K562 (cell line): Measurements from ENCODE around the gene GCSH. TPM values are rescaled to one million over a fixed set of nuclear protein-coding genes. Genes with fewer than 3 reads are reported as not detected.

Source experiments
- ATF4 ChIP-seq: fragments of 450-650 bp; formaldehyde crosslinking; IDR thresholded peaks from 2 replicates; pipeline ENCODE4 v1.4.0; 2022; ENCODE audit warnings: mild to moderate bottlenecking, moderate library complexity
- ELF2 ChIP-seq: fragments of 250-450 bp; sonication (Bioruptor Pico); IDR thresholded peaks from 2 replicates; pipeline ENCODE4 v1.5.0; 2021; ENCODE audit warnings: mild to moderate bottlenecking
- HES1 ChIP-seq: fragments of 450-650 bp; IDR thresholded peaks from 2 replicates; pipeline ENCODE4 v1.6.1; 2016; ENCODE audit warnings: low read depth, mild to moderate bottlenecking, moderate library complexity
- KLF16 ChIP-seq: IDR thresholded peaks from 2 replicates; pipeline ENCODE4 v1.6.1; 2016; ENCODE audit warnings: antibody characterized with exemption
- REST ChIP-seq, 2 experiments: fragments of 450-650 bp; formaldehyde crosslinking in 1 of 2; IDR thresholded peaks; 2 replicates each; pipeline versions ENCODE4 v1.4.0 to v1.6.1; 2014 to 2020; ENCODE audit warnings: mild to moderate bottlenecking in 2 of 2, borderline replicate concordance in 1 of 2, low read depth in 1 of 2
- THRAP3 ChIP-seq: fragments of 450-650 bp; IDR thresholded peaks from 2 replicates; pipeline ENCODE4 v1.6.1; 2016; ENCODE audit warnings: mild to moderate bottlenecking, inconsistent platforms, borderline replicate concordance
- ZBTB34 ChIP-seq: fragments of 250-450 bp; sonication (Bioruptor Pico); IDR thresholded peaks from 2 replicates; pipeline ENCODE4 v1.8.0; 2021; ENCODE audit warnings: mild to moderate bottlenecking, moderate library complexity
- ZBTB7A ChIP-seq: IDR thresholded peaks from 2 replicates; pipeline ENCODE4 v1.6.1; 2011; ENCODE audit warnings: low read depth, mild to moderate bottlenecking, low read length, moderate library complexity, borderline replicate concordance; ENCODE audit not compliant: control insufficient read depth
- ZHX1 ChIP-seq: fragments of 150-350 bp; conservative IDR thresholded peaks from 2 replicates; pipeline ENCODE4 v1.6.1; 2014; ENCODE audit warnings: low read length
- ZNF3 ChIP-seq: fragments of 250-450 bp; sonication (Bioruptor Pico); IDR thresholded peaks from 2 replicates; pipeline ENCODE4 v1.5.0; 2021; ENCODE audit warnings: mild to moderate bottlenecking, moderate library complexity
- ZNF57 ChIP-seq: fragments of 450-650 bp; formaldehyde crosslinking; IDR thresholded peaks from 2 replicates; pipeline ENCODE4 v1.4.0; 2020; ENCODE audit warnings: mild to moderate bottlenecking, moderate library complexity
- ZNF584 ChIP-seq: fragments of 200-800 bp; sonication (Bioruptor generic); IDR thresholded peaks from 2 replicates; pipeline ENCODE4 v1.6.1; 2016; ENCODE audit warnings: low read depth, mild to moderate bottlenecking, missing genetic modification characterization, missing compliant biosample characterization
- polyA plus RNA-seq, 8 experiments: library from polyadenylated mRNA; depleted of rRNA in 4 of 8; stranded (reverse) in 5 of 8; unstranded in 3 of 8; fragments of >200 nt; fragmentation: Nextera tagmentation in 2 of 8; fragmentation: Illumina TruSeq in 1 of 8; extraction: Ambion mirVana in 2 of 8; extraction: Trizol in 1 of 8; gene quantifications; 2 replicates each; pipeline versions ENCODE4 v1.2.1 to v1.2.3, GENCODE V29; 2011 to 2014; ENCODE audit warnings: inconsistent platforms in 1 of 8, missing spikeins in 1 of 8
- total RNA-seq, 7 experiments: library from RNA; depleted of rRNA in 6 of 7; stranded (reverse); fragments of >200 nt in 6 of 7; fragmentation: Illumina TruSeq in 2 of 7; extraction: Trizol in 2 of 7; gene quantifications; 2 replicates each; pipeline versions ENCODE4 v1.2.1 to v1.2.3, GENCODE V29; 2011 to 2021; ENCODE audit warnings: low replicate concordance in 1 of 7

GCSH gene
- total and polyA plus RNA-seq, 9 of the 15 experiments (the other 6 are each of a cell fraction or from before 2014, with no cell fraction given), result 35.0 to 121 (median 89.0) TPM

- TF ChIP-seq ZBTB7A (no peak), THRAP3 (no peak), HES1 (0 out of 2 replicates have a peak, but pooled peaks have one; percentile 24), ZNF584 (CRISPR knock-in tag) (no peak), KLF16 (no peak), ATF4 (CRISPR knock-in tag) (no peak), ZNF3 (no peak), ELF2 (CRISPR knock-in tag) (no peak), ZHX1 (no peak), REST (IDR thresholded peaks at IDR 0.05; ENCODE audit: borderline replicate concordance) (no peak), REST (CRISPR knock-in tag; IDR thresholded peaks at IDR 0.05; ENCODE audit: low read depth) (no peak), ZBTB34 (no peak), ZNF57 (CRISPR knock-in tag) (no peak)
Measured at GRCh38 chr16:81076566-81077075, 19.6 kb downstream of the GCSH start (continued).
